Muscle of arm (tissue), 14 donors: ENCODE measurements around the gene POLA2. TPM values are rescaled to one million over a fixed set of nuclear protein-coding genes. Genes with fewer than 3 reads are reported as not detected.

Experiments used
- DNase-seq: peaks from one replicate; pipeline ENCODE4 v3.0.0-alpha.2; 2013
- long read RNA-seq, 11 donors: transcript quantifications; one replicate each; lab custom pipeline, GENCODE V29; 2026
- polyA plus RNA-seq, 12 donors: library from polyadenylated mRNA; unstranded; fragments of 120-200 nt; gene quantifications; one replicate each; pipeline ENCODE4 v1.2.1, GENCODE V29; 2013; ENCODE audit not compliant: insufficient read length in 12 of 12

Gene POLA2, protein sequence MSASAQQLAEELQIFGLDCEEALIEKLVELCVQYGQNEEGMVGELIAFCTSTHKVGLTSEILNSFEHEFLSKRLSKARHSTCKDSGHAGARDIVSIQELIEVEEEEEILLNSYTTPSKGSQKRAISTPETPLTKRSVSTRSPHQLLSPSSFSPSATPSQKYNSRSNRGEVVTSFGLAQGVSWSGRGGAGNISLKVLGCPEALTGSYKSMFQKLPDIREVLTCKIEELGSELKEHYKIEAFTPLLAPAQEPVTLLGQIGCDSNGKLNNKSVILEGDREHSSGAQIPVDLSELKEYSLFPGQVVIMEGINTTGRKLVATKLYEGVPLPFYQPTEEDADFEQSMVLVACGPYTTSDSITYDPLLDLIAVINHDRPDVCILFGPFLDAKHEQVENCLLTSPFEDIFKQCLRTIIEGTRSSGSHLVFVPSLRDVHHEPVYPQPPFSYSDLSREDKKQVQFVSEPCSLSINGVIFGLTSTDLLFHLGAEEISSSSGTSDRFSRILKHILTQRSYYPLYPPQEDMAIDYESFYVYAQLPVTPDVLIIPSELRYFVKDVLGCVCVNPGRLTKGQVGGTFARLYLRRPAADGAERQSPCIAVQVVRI
- 10 to 100 TPM in 11 of 12 donors, not detected in 1; 30.7 to 52.6 (median 39.3) TPM for polyA plus RNA-seq
- long read RNA-seq, donor 1, partial matches to known transcripts: 6 of 7 reads
- long read RNA-seq, donor 1, other reads (novel, unspliced or antisense): 0 of 7 reads
- long read RNA-seq, donor 2, partial matches to known transcripts: 14 of 17 reads
- long read RNA-seq, donor 2, other reads (novel, unspliced or antisense): 0 of 17 reads
- long read RNA-seq, donor 3, partial matches to known transcripts: 5 of 7 reads
- long read RNA-seq, donor 3, other reads (novel, unspliced or antisense): 0 of 7 reads
- long read RNA-seq, donor 4, partial matches to known transcripts: 5 of 5 reads
- long read RNA-seq, donor 4, other reads (novel, unspliced or antisense): 0 of 5 reads
- long read RNA-seq, donor 5: 0 reads
- long read RNA-seq, donor 6, partial matches to known transcripts: 5 of 7 reads
- long read RNA-seq, donor 6, other reads (novel, unspliced or antisense): 0 of 7 reads
- long read RNA-seq, donor 7, partial matches to known transcripts: 0 of 1 reads
- long read RNA-seq, donor 7, other reads (novel, unspliced or antisense): 0 of 1 reads
- long read RNA-seq, donor 8, partial matches to known transcripts: 6 of 8 reads
- long read RNA-seq, donor 8, other reads (novel, unspliced or antisense): 0 of 8 reads
- long read RNA-seq, donor 9, partial matches to known transcripts: 10 of 10 reads
- long read RNA-seq, donor 9, other reads (novel, unspliced or antisense): 0 of 10 reads
- long read RNA-seq, donor 10, partial matches to known transcripts: 17 of 17 reads
- long read RNA-seq, donor 10, other reads (novel, unspliced or antisense): 0 of 17 reads
- long read RNA-seq, donor 11, partial matches to known transcripts: 15 of 16 reads
- long read RNA-seq, donor 11, other reads (novel, unspliced or antisense): 0 of 16 reads

DNA sequence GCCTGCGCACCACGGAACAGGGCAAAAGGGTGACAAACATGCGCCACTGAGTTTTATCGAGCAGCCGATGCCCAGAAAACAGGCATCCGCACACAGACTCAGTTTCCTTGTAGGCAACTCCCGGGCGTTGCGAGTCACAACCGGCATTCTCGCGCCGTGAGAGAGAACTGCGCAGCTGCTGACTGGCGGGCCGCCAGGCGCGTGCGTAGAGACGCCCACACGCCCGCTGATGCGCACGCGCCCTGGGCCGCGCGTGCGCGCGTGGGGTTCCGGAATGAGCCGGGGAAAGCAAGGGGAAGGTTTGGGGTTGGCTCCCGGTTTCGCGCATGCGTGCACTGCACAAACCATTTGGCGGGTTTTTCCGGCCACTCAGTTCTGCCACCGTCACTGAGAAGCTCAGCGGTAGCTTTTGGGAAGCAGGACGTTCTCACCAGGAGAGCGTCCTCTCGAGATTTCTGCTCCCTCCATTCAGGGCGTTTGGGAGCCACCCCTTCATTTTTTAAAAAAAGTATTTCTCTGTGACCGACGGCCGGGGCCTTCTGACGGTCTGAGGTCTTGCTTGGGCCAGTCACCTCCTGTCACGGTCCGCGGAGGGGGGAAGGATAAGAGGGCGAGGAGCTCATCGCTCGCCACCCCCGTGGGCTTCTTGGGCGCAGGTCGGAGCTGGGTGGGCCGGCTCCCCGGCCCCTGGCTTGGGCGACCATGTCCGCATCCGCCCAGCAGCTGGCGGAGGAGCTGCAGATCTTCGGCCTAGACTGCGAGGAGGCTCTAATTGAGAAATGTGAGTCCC is at the start of gene POLA2:
POLA2 (plus strand) TSS at position 372 of the 790 bp plus-strand sequence; CDS start at position 703, 331 bp downstream.
- DNase-seq: peak; percentile 98

DNA sequence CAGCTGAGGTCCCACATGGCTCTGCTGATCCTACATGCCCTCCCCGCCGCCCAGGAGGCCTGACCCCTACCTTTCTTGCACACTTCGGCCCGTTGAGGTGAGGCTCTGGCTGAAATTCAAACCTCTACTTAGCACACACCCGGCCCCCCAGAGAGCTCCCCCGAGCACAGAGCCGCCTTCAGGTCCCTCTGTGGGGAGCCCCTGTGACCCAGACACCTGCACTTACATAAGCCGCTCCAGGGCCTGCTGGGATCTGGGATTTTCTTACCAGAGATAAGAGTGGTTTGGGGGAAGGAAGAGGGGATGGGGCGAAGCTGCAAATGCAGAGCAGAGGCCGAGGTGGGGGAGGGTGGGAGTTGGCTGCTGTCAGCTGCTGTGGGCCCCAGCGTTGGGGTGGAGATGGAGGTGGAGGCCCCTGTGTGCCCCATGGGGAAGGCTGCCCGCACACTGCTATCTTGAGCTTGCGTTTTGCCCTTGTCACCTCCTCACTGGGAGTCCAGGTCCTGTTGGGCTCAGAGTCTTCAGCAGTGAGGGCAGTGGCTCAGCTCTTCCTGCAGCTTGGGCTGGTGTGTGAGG is 49.4 kb upstream of the POLA2 start:
- no peak for DNase-seq

DNA sequence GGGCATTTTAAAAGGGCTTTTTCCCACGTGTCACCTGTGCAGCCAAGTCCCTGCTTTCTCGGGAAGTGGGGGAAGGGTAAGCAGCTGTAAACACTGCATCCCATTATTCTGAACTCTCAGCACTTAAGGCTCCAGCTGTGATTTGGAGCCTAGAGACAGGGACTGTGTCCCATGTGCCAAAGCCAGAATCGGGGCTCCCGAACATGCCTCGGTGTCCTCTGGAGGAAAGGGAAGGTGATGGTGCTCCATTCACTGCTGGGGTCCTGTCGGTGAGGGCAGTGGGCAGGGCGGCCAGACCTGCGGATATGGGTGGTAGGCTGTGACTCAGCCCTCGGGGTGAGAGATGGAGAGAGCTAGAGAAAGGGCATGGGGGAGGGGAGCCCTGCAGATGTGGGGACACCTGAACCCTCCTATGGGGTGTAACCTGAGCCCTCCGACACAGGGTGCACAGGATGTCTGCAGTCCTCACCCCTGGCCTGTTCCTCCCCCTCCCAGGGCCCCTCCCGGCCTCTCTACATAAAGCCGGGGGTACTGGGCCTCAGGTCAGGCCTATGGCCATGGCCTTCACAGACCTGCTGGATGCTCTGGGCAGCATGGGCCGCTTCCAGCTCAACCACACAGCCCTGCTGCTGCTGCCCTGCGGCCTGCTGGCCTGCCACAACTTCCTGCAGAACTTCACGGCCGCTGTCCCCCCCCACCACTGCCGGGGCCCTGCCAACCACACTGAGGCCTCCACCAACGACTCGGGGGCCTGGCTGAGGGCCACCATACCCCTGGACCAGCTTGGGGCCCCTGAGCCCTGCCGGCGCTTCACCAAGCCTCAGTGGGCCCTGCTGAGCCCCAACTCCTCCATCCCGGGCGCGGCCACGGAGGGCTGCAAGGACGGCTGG is 48.2 kb upstream of the POLA2 start:
- no peak for DNase-seq

DNA sequence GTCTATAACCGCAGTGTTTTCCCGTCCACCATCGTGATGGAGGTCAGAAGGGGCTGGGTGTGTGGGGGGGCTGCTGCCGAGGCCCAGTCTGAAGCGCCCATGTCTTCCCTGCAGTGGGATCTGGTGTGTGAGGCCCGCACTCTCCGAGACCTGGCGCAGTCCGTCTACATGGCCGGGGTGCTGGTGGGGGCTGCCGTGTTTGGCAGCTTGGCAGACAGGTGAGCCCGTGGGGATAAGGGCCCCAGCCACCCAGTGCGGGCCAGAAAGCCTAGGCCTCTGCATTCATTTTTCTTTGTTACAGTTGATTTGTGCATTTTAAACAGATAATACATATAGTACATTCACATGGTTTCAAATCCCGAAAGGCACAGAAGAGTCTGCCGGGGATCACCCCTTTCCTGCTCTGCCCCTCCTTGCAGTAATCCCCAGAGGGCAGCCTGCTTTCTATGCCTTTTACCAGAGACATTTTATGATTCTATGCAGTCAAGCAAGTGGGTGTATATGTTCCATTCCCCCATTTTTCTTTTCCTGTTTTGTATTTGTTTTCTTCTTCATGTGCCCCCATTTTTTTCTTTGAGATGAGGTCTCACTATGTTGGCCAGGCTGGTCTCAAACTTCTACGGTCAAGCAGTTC is 47.4 kb upstream of the POLA2 start:
- no peak for DNase-seq

DNA sequence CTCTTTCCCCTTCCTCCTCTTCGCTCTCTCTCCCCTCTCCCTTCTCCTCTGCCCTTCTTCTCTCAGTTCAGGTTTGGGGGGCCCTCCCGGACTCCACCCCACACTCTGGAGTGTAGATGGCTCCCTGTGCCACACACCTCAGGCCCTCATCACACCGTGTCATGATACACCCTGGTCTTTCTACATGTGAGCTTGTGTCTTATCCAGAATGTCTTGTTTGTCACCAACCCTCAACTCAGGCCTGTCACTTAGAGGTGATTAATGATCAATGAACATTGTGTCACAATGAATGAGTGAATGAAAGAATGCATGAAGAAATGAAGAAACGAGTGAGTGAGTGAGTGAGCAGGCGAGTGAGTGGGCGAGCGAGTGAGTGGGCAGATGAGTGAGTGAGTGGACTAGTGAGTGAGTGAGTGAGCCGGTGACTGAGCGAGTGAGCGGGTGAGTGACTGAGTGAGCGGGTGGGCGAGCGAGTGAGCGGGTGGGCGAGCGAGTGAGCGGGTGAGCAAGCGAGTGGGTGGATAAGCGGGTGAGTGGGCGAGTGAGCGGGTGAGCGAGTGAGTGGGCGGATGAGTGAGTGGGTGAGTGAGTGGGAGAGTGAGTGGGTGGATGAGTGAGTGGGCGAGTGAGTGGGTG is 46.2 kb upstream of the POLA2 start:
- no peak for DNase-seq

- no peak for DNase-seq
Measured at GRCh38 chr11:65216830-65217229, 44.9 kb upstream of the POLA2 start.

GRCh38 chr11:65217441-65218423 is 44.0 kb upstream of the POLA2 start:
- DNase-seq: no peak

GRCh38 chr11:65218446-65218845 is 43.3 kb upstream of the POLA2 start:
- no peak for DNase-seq

- peak; percentile 41 for DNase-seq
Measured at GRCh38 chr11:65219930-65220213, 41.9 kb upstream of the POLA2 start.

GRCh38 chr11:65221026-65221425 is 40.7 kb upstream of the POLA2 start:
- DNase-seq: no peak

GRCh38 chr11:65223011-65223410 is 38.8 kb upstream of the POLA2 start:
- no peak for DNase-seq

DNA sequence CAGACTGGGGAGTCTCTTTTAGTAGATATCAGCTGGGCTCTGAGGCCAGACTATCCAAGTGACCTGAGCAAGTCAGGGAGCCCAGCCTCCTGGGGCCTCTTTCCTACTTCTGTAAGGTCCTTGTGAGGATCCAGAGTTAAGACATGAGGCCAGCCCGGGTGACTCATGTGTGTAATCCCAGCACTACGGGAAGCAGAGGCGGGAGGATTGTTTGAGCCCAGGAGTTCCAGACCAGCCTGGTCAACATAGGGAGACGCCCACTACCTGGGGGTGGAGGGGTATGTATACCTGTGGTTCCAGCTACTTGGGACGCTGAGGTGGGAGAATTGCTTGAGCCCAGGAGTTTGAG is 36.9 kb upstream of the POLA2 start:
- DNase-seq: no peak

GRCh38 chr11:65225279-65226102 is 36.3 kb upstream of the POLA2 start:
- DNase-seq: peak; percentile 68

DNA sequence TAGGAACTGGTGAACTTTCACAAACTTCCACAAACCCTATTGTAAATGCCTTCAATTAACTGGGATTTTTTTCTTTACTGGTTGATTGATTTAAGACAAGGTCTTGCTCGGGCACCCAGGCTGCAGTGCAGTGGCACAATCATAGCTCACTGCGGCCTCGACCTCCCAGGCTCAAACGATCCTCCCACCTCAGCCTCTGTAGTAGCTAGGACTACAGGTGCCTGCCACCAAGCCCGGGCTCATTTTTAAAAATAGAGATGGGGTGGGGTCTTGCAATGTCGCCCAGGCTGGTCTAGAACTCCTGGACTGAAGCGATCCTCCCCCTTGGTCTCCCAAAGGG is 35.7 kb upstream of the POLA2 start:
- DNase-seq: no peak

GRCh38 chr11:65227879-65228278 is 33.9 kb upstream of the POLA2 start:
- no peak for DNase-seq
